SK-N-SH treated with all-trans-retinoic acid at 6 μM for 48 hours (cell line): ENCODE results near the gene CAMSAP2.

Experiments used
- ATAC-seq: fragments of 200-7000 bp; cut with Tn5 transposase; 3 replicates; pipeline ENCODE4 v1.9.1; 2020; ENCODE audit warnings: mild to moderate bottlenecking, moderate library complexity
- ARNTL ChIP-seq: fragments of 450-650 bp; formaldehyde crosslinking; IDR thresholded peaks from 2 replicates; pipeline ENCODE4 v1.5.0; 2020; ENCODE audit warnings: low read depth, mild to moderate bottlenecking, moderate library complexity, borderline replicate concordance
- BACH2 ChIP-seq: fragments of 250-450 bp; sonication (Bioruptor Pico); IDR thresholded peaks from 2 replicates; pipeline ENCODE4 v1.9.0; 2021; ENCODE audit warnings: mild to moderate bottlenecking, borderline replicate concordance
- CSDC2 ChIP-seq: fragments of 250-450 bp; sonication (Bioruptor Pico); IDR thresholded peaks from 2 replicates; pipeline ENCODE4 v1.5.0; 2020; ENCODE audit warnings: mild to moderate bottlenecking, moderate library complexity
- ESRRG ChIP-seq: fragments of 250-450 bp; sonication (Bioruptor Pico); IDR thresholded peaks from 2 replicates; pipeline ENCODE4 v1.6.1; 2021; ENCODE audit warnings: mild to moderate bottlenecking
- GLIS3 ChIP-seq: fragments of 250-450 bp; sonication (Bioruptor Pico); IDR thresholded peaks from 2 replicates; pipeline ENCODE4 v1.5.0; 2020; ENCODE audit warnings: mild to moderate bottlenecking, moderate library complexity
- ISL1 ChIP-seq: fragments of 250-450 bp; sonication (Bioruptor Pico); IDR thresholded peaks from 2 replicates; pipeline ENCODE4 v2.1.2; 2022; ENCODE audit warnings: mild to moderate bottlenecking, moderate library complexity
- OSR1 ChIP-seq: fragments of 250-450 bp; sonication (Bioruptor Pico); IDR thresholded peaks from 2 replicates; pipeline ENCODE4 v1.8.0; 2022; ENCODE audit warnings: moderate library complexity, mild to moderate bottlenecking, inconsistent platforms
- PPARA ChIP-seq: fragments of 250-450 bp; sonication (Bioruptor Pico); IDR thresholded peaks from 2 replicates; pipeline ENCODE4 v1.5.0; 2020; ENCODE audit warnings: mild to moderate bottlenecking, borderline replicate concordance
- RARB ChIP-seq: fragments of 250-450 bp; sonication (Bioruptor Pico); IDR thresholded peaks from 2 replicates; pipeline ENCODE4 v1.8.0; 2021; ENCODE audit warnings: mild to moderate bottlenecking, moderate library complexity
- SNAI2 ChIP-seq: fragments of 250-450 bp; sonication (Bioruptor Pico); IDR thresholded peaks from 2 replicates; pipeline ENCODE4 v1.5.0; 2020; ENCODE audit warnings: mild to moderate bottlenecking, moderate library complexity
- TCF4 ChIP-seq: fragments of 250-450 bp; sonication (Bioruptor Pico); IDR thresholded peaks from 2 replicates; pipeline ENCODE4 v1.8.0; 2021; ENCODE audit warnings: mild to moderate bottlenecking, moderate library complexity, borderline replicate concordance
- TOX ChIP-seq: fragments of 250-450 bp; sonication (Bioruptor Pico); IDR thresholded peaks from 2 replicates; pipeline ENCODE4 v1.8.0; 2021; ENCODE audit warnings: mild to moderate bottlenecking, moderate library complexity, borderline replicate concordance
- ZC3H10 ChIP-seq: fragments of 250-450 bp; sonication (Bioruptor Pico); IDR thresholded peaks from 2 replicates; pipeline ENCODE4 v1.5.1; 2021; ENCODE audit warnings: mild to moderate bottlenecking, moderate library complexity
- ZFP3 ChIP-seq: fragments of 250-450 bp; sonication (Bioruptor Pico); IDR thresholded peaks from 2 replicates; pipeline ENCODE4 v1.5.0; 2020; ENCODE audit warnings: mild to moderate bottlenecking, moderate library complexity
- ZFP30 ChIP-seq: fragments of 450-650 bp; formaldehyde crosslinking; IDR thresholded peaks from 2 replicates; pipeline ENCODE4 v1.5.0; 2022; ENCODE audit warnings: mild to moderate bottlenecking, moderate library complexity
- ZNF565 ChIP-seq: fragments of 450-650 bp; formaldehyde crosslinking; conservative IDR thresholded peaks from 2 replicates; pipeline ENCODE4 v1.5.0; 2020; ENCODE audit warnings: low read depth, mild to moderate bottlenecking, moderate library complexity
- ZNF70 ChIP-seq: fragments of 450-650 bp; formaldehyde crosslinking; IDR thresholded peaks from 2 replicates; pipeline ENCODE4 v1.5.0; 2020; ENCODE audit warnings: mild to moderate bottlenecking, moderate library complexity
- ZNF8 ChIP-seq: fragments of 450-650 bp; formaldehyde crosslinking; IDR thresholded peaks from 2 replicates; pipeline ENCODE4 v1.5.0; 2020; ENCODE audit warnings: mild to moderate bottlenecking, moderate library complexity
- TF ChIP-seq, protein P1 (sequence below): fragments of 250-450 bp; sonication (Bioruptor Pico); IDR thresholded peaks from 2 replicates; pipeline ENCODE4 v1.5.0; 2020; ENCODE audit warnings: mild to moderate bottlenecking, moderate library complexity
- TF ChIP-seq, protein P2 (sequence below): fragments of 250-450 bp; sonication (Bioruptor Pico); IDR thresholded peaks from 2 replicates; pipeline ENCODE4 v1.8.0; 2021; ENCODE audit warnings: low read depth, mild to moderate bottlenecking, moderate library complexity, borderline replicate concordance
- TF ChIP-seq, protein P3 (sequence below): fragments of 250-450 bp; sonication (Bioruptor Pico); IDR thresholded peaks from 2 replicates; pipeline ENCODE4 v1.8.0; 2020; ENCODE audit warnings: mild to moderate bottlenecking, moderate library complexity, borderline replicate concordance

Gene CAMSAP2

DNA sequence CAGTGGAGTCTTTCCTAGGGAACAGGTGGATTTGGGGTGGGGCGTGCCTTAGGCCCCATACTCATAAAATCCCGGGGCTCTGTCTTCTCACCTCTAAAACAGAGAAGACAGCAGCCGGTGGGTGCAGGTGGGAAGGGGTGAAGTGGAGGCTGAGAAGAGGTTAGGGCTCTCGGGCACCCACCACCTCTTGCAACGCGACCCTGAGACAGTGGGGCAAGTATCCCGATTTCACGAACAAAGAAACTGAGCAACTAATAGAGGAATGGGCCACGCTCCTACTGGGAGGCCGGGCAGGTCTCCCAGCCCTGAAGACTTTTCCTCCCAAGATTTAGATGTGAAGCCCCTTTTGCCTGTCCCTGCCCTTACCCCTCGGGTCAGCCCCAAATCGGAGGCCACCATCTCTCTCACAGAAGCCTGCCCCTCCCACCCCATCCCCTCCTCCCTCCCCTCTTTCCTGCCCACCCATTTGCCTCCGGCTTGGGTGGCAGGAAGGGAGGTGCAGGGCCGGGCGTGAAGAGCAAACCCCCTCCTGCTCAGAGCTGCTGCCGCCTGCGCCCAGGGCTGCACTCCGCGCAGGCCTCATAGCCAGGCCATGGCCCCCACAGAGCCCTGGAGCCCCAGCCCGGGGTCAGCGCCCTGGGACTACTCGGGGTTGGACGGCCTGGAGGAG lies 133.9 kb downstream of the CAMSAP2 start, which contains the start of gene GPR25:
Gene GPR25, plus strand, starts transcription at position 536 of the 670 bp plus-strand sequence. Its CDS starts 57 bp downstream, at position 593.
- TF ChIP-seq BACH2, result no peak
- no peak for TF ChIP-seq ZFP3
- TF ChIP-seq, protein P1, sequence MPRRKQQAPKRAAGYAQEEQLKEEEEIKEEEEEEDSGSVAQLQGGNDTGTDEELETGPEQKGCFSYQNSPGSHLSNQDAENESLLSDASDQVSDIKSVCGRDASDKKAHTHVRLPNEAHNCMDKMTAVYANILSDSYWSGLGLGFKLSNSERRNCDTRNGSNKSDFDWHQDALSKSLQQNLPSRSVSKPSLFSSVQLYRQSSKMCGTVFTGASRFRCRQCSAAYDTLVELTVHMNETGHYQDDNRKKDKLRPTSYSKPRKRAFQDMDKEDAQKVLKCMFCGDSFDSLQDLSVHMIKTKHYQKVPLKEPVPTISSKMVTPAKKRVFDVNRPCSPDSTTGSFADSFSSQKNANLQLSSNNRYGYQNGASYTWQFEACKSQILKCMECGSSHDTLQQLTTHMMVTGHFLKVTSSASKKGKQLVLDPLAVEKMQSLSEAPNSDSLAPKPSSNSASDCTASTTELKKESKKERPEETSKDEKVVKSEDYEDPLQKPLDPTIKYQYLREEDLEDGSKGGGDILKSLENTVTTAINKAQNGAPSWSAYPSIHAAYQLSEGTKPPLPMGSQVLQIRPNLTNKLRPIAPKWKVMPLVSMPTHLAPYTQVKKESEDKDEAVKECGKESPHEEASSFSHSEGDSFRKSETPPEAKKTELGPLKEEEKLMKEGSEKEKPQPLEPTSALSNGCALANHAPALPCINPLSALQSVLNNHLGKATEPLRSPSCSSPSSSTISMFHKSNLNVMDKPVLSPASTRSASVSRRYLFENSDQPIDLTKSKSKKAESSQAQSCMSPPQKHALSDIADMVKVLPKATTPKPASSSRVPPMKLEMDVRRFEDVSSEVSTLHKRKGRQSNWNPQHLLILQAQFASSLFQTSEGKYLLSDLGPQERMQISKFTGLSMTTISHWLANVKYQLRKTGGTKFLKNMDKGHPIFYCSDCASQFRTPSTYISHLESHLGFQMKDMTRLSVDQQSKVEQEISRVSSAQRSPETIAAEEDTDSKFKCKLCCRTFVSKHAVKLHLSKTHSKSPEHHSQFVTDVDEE (CRISPR knock-in tag), result no peak
- no peak for TF ChIP-seq OSR1 (CRISPR knock-in tag)
- TF ChIP-seq ZNF70 (CRISPR knock-in tag), result no peak
- TF ChIP-seq GLIS3, result no peak
- TF ChIP-seq, protein P2, sequence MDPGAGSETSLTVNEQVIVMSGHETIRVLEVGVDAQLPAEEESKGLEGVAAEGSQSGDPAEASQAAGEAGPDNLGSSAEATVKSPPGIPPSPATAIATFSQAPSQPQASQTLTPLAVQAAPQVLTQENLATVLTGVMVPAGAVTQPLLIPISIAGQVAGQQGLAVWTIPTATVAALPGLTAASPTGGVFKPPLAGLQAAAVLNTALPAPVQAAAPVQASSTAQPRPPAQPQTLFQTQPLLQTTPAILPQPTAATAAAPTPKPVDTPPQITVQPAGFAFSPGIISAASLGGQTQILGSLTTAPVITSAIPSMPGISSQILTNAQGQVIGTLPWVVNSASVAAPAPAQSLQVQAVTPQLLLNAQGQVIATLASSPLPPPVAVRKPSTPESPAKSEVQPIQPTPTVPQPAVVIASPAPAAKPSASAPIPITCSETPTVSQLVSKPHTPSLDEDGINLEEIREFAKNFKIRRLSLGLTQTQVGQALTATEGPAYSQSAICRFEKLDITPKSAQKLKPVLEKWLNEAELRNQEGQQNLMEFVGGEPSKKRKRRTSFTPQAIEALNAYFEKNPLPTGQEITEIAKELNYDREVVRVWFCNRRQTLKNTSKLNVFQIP (CRISPR knock-in tag), result no peak
- no peak for TF ChIP-seq TCF4 (CRISPR knock-in tag)
- TF ChIP-seq ARNTL (CRISPR knock-in tag), result no peak
- TF ChIP-seq ZC3H10 (CRISPR knock-in tag), result no peak
- no peak for TF ChIP-seq TOX (CRISPR knock-in tag)
- TF ChIP-seq PPARA (CRISPR knock-in tag), result no peak
- TF ChIP-seq, protein P3, sequence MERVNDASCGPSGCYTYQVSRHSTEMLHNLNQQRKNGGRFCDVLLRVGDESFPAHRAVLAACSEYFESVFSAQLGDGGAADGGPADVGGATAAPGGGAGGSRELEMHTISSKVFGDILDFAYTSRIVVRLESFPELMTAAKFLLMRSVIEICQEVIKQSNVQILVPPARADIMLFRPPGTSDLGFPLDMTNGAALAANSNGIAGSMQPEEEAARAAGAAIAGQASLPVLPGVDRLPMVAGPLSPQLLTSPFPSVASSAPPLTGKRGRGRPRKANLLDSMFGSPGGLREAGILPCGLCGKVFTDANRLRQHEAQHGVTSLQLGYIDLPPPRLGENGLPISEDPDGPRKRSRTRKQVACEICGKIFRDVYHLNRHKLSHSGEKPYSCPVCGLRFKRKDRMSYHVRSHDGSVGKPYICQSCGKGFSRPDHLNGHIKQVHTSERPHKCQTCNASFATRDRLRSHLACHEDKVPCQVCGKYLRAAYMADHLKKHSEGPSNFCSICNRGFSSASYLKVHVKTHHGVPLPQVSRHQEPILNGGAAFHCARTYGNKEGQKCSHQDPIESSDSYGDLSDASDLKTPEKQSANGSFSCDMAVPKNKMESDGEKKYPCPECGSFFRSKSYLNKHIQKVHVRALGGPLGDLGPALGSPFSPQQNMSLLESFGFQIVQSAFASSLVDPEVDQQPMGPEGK, result no peak
- no peak for TF ChIP-seq RARB (CRISPR knock-in tag)
- TF ChIP-seq ZNF565 (CRISPR knock-in tag), result no peak
- TF ChIP-seq ISL1 (CRISPR knock-in tag), result no peak
- no peak for TF ChIP-seq ZFP30 (CRISPR knock-in tag)
- TF ChIP-seq, all 23 proteins: peak for 0

DNA sequence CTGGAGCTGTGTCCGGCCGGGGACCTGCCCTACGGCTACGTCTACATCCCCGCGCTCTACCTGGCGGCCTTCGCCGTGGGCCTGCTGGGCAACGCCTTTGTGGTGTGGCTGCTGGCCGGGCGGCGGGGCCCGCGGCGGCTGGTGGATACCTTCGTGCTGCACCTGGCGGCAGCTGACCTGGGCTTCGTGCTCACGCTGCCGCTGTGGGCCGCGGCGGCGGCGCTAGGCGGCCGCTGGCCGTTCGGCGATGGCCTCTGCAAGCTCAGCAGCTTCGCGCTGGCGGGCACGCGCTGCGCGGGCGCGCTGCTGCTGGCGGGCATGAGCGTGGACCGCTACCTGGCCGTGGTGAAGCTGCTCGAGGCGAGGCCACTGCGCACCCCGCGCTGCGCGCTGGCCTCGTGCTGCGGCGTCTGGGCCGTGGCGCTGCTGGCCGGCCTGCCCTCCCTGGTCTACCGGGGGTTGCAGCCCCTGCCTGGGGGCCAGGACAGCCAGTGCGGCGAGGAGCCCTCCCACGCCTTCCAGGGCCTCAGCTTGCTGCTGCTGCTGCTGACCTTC lies 134.5 kb downstream of the CAMSAP2 start:
- no peak for ATAC-seq

More for the DNA sequence above, 133.9 kb downstream of the CAMSAP2 start, which contains the start of gene GPR25:
- ATAC-seq, result no peak

DNA sequence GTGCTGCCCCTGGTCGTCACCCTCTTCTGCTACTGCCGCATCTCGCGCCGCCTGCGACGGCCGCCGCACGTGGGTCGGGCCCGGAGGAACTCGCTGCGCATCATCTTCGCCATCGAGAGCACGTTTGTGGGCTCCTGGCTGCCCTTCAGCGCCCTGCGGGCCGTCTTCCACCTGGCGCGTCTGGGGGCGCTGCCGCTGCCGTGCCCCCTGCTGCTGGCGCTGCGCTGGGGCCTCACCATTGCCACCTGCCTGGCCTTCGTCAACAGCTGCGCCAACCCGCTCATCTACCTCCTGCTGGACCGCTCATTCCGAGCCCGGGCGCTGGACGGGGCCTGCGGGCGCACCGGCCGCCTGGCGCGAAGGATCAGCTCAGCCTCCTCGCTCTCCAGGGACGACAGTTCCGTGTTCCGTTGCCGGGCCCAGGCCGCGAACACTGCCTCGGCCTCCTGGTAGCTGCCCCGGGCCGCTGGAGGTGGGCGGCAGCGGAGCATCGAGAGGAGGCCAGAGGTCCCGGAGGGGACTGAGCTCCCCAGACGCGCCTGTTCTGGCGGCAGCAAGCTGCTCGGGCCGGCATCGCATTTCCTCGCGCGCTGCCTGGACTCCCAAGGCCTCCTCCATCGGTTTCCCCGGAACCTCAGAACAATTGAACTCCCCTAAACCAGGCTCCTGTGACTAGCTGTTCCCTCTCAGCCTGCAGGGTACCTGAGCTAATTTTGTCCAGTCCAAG lies 135.1 kb downstream of the CAMSAP2 start:
- TF ChIP-seq CSDC2 (CRISPR knock-in tag) (no peak), ARNTL (CRISPR knock-in tag) (no peak), SNAI2 (no peak), ESRRG (no peak), ZNF8 (CRISPR knock-in tag) (no peak), ZFP30 (CRISPR knock-in tag) (no peak), ZNF70 (CRISPR knock-in tag) (no peak)
- TF ChIP-seq, protein P3, result no peak
- ATAC-seq, result no peak

More for the DNA sequence above, 134.5 kb downstream of the CAMSAP2 start:
- TF ChIP-seq GLIS3, result no peak
- TF ChIP-seq, all 23 proteins: peak for 0
